ENCODE results near the gene PADI1.

- TF ChIP-seq POLR2A (IDR thresholded peaks at IDR 0.05) (no peak), EP300 (IDR thresholded peaks at IDR 0.05; ENCODE audit: low read depth) (no peak), CTCF (IDR thresholded peaks at IDR 0.05) (no peak), POLR2AphosphoS5 (IDR thresholded peaks at IDR 0.05) (no peak)
Observed at GRCh38 chr1:17230671-17231310, 25.9 kb downstream of the PADI1 start.
